HG02870 (cell line): ENCODE measurements around the gene RAI1.
"Not testable (repeated sequence)": the region's sequence is repeated elsewhere in the genome, so short reads cannot be mapped to it uniquely, and the experiment has no call there.

Experiments
- ATAC-seq: cut with Tn5 transposase; IDR thresholded peaks from one replicate; pipeline ENCODE4 v1.9.1; 2021; ENCODE audit warnings: mild to moderate bottlenecking, moderate library complexity; ENCODE audit not compliant: unreplicated experiment

Gene RAI1, protein sequence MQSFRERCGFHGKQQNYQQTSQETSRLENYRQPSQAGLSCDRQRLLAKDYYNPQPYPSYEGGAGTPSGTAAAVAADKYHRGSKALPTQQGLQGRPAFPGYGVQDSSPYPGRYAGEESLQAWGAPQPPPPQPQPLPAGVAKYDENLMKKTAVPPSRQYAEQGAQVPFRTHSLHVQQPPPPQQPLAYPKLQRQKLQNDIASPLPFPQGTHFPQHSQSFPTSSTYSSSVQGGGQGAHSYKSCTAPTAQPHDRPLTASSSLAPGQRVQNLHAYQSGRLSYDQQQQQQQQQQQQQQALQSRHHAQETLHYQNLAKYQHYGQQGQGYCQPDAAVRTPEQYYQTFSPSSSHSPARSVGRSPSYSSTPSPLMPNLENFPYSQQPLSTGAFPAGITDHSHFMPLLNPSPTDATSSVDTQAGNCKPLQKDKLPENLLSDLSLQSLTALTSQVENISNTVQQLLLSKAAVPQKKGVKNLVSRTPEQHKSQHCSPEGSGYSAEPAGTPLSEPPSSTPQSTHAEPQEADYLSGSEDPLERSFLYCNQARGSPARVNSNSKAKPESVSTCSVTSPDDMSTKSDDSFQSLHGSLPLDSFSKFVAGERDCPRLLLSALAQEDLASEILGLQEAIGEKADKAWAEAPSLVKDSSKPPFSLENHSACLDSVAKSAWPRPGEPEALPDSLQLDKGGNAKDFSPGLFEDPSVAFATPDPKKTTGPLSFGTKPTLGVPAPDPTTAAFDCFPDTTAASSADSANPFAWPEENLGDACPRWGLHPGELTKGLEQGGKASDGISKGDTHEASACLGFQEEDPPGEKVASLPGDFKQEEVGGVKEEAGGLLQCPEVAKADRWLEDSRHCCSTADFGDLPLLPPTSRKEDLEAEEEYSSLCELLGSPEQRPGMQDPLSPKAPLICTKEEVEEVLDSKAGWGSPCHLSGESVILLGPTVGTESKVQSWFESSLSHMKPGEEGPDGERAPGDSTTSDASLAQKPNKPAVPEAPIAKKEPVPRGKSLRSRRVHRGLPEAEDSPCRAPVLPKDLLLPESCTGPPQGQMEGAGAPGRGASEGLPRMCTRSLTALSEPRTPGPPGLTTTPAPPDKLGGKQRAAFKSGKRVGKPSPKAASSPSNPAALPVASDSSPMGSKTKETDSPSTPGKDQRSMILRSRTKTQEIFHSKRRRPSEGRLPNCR (N-terminal part only)

GRCh38 chr17:17681187-17681743 is at the start of gene RAI1:
Gene RAI1 (plus strand): TSS chr17:17681458. CDS start chr17:17792949, 111,491 bp downstream.
- ATAC-seq: no peak

DNA sequence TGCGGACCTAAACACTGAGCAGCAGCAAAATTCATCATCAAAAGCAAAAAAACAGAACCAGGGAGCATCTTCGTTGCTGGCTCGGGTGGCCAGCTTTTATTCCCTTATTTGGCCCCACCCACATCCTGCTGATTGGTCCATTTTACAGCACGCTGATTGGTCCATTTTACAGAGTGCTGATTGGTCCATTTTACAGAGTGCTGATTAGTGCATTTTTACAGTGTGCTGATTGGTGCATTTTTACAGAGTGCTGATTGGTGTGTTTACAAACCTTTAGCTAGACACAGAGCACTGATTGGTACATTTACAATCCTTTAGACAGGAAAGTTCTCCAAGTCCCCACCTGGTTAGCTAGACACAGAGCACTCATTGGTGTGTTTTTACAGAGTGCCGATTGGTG is 48.6 kb upstream of the RAI1 start:
- not testable (repeated sequence) for ATAC-seq

- no peak for ATAC-seq
Measured at GRCh38 chr17:17633310-17633709, 47.9 kb upstream of the RAI1 start.

GRCh38 chr17:17635126-17635525 is 46.1 kb upstream of the RAI1 start:
- no peak for ATAC-seq

- ATAC-seq: not testable (repeated sequence)
Measured at GRCh38 chr17:17635537-17636271, 45.6 kb upstream of the RAI1 start.

DNA sequence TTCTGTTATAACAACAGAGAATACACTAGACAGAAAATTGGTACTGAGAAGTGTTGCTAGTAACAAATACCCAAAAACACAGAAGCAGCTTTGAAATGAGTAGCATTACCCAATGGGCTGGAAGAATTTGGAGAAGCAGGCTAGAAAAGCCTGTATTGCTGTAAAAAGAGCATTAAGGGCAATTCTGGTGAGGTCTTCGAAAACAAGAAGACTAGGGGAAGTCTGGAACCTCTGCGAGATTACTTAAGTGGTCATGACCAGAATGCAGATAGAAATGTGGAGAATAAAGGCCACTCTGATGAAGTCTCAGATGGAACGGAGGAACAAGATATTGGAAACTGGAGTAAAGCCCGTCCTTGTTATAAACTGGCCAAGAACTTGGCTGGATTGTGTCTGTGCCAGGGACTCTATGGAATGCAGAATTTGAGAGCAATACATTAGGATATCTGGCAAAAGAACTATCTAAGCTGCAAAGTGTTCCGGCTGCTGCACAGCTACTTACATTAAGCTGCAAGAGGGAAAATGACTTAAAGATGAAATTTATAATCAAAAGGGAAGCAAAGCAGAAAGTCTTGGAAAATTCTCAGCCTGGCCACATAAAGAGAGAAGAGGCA is 44.9 kb upstream of the RAI1 start:
- no peak for ATAC-seq

DNA sequence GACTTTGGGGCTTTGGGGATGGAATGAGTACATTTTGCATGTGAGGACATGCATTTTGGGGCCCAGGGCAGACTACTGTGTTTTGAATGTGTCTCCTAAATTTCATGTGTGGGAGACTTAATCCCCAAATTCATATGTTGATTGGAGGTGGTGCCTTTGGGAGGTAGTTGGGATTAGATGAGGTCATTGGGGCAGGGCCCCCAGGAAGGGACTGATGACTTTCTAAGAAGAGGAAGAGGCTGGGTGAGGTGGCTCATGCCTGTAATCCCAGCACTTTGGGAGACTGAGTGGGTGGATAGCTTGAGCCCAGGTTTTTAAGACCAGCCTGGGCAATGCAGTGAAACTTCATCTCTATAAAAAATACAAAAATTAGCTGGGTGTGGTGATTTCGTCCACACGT is 42.8 kb upstream of the RAI1 start:
- no peak for ATAC-seq

DNA sequence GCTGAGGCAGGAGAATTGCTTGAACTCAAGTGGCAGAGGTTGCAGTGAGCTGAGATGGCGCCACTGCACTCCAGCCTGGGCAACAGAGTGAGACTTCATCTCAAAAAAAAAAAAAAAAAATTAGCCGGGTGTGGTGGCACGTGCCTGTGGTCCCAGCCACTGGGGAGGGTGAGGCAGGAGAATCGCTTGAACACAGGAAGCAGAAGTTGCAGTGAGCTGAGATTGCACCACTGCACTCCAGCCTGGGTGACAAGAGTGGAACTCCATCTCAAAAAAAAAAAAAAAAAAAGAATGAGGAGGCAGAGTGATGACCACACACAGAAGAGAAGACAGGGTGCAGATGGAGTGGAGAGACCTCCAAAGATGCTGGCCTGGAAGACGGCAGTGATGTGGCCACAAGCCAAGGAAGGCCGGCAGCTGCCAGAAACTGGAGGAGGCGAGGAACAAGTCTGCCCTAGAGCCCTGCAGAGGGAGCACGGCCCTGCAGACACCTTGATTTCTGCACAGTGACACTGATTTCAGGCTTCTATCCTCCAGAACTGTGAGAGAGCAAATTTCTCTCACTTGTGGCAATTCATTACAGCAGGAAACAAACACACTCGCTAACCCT is 41.5 kb upstream of the RAI1 start:
- not testable (repeated sequence) for ATAC-seq

GRCh38 chr17:17641621-17642409 is 39.4 kb upstream of the RAI1 start:
- ATAC-seq: no peak

GRCh38 chr17:17645148-17645547 is 36.1 kb upstream of the RAI1 start:
- not testable (repeated sequence) for ATAC-seq

GRCh38 chr17:17645961-17646360 is 35.3 kb upstream of the RAI1 start:
- ATAC-seq: no peak

GRCh38 chr17:17647524-17648178 is 33.6 kb upstream of the RAI1 start:
- ATAC-seq: no peak

DNA sequence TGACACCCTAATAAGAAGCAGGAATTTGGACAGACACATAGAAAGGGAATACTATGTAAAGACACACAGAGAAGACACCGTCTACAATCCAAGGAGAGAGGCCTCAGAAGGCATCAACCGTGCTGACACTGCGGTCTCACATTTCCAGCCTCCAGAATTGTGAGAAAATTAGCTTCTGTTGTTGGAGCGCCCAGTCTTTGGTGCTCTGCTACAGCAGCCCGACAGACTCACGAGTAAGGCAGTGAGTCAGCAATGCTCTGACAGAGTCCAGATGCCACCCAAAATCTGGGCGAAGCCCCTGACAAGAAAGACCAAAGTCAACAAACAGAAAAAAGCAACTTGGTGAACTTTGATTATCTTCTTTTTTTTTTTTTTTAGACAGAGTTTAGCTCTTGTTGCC is 32.5 kb upstream of the RAI1 start:
- no peak for ATAC-seq

DNA sequence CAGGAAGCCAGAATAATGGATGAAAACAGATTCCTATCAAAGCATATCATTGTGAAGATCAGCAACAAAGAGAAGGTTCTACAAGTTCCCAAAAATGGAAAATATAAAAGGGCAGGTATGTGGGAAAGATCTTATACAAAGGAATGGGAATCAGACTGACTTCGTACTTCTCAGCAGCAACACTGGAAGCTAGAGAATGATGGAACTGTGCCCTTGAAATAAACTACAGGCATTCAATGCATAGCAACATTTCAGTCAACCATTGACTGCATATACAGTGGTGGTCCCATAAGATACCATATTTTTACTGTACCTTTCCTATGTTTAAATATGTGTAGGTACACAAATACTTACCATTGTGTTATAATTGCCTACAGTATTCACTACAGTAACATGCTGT is 30.3 kb upstream of the RAI1 start:
- ATAC-seq: no peak

DNA sequence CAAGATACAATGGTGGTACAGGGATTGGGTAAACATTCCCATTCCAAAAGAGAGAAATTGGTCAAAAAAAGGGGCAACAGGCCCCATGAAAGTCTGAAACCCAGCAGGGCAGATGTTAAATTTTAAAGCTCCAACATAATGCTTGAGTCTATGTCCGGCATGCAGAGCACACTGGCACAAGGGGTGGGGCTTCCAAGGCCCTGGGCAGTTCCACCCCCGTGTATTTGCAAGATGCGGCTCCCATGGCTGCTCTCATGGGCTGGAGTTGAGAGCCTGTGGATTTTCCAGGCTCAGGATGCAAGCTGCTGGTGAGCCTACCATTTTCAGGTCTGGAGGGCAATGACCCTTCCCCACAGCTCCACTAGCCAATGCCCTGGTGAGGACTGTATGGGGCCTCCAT is 27.9 kb upstream of the RAI1 start:
- ATAC-seq: no peak

GRCh38 chr17:17659340-17659739 is 21.9 kb upstream of the RAI1 start:
- no peak for ATAC-seq

DNA sequence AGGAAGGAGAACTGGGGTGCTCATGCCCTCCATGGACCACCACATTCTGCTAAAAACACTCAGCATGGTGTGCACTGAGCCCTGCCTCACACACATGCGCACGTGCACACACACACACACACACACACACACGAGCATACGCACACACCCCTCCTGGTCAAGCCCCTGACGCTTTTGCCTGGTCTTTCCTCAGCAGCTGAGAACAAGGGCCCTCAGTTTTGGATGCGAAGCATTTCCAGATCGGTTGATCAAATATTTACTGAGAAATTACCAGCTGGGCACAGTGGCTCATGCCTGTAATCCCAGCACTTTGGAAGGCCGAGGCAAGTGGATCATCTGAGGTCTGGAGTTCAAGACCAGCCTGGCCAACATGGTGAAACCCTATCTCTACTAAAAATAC is 20.1 kb upstream of the RAI1 start:
- ATAC-seq: no peak

DNA sequence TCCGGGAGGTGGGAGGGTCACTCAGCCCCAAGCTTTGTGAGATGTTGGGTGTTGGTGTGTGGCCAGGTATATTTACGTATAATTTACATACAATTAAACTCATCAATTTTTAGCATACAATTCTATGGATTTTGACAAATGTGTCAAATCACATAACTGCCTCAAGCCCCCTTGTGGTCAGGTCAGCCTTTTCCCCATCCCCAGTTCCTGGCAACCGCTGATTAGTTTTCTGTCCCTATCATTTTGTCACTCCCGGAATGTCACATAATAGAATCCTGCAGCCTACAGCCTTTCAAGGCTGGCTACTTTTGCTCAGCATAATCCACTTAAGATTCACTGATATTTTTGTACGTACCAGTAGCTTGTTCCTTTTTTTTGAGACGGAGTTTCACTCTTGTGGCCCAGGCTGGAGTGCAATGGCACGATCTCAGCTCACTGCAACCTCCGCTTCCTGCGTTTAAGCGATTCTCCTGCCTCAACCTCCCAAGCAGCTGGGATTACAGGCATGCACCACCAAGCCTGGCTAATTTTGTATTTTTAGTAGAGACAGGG is 19.3 kb upstream of the RAI1 start:
- no peak for ATAC-seq
